ENCODE data around the gene OOSP3.
"Not testable (repeated sequence)": the region's sequence is repeated elsewhere in the genome, so short reads cannot be mapped to it uniquely, and the experiment has no call there.

DNA sequence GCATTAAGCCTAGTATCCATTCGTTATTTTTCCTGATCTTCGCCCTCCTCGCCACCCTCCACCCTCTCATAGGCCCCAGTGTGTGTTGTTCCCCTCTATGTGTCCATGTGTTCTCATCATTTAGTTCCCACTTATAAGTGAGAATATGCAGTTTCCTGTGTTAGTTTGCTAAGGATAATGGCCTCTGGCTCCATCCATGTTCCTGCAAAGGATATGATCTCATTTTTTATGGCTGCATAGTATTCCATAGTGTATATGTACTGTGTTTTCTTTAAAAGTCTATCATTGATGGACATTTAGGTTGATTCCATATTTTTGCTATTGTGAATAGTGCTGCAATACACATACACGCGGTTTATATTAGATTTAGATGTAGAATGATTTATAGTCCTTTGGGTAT, 27.2 kb upstream of the OOSP3 start:
- TF ChIP-seq, protein P1, sequence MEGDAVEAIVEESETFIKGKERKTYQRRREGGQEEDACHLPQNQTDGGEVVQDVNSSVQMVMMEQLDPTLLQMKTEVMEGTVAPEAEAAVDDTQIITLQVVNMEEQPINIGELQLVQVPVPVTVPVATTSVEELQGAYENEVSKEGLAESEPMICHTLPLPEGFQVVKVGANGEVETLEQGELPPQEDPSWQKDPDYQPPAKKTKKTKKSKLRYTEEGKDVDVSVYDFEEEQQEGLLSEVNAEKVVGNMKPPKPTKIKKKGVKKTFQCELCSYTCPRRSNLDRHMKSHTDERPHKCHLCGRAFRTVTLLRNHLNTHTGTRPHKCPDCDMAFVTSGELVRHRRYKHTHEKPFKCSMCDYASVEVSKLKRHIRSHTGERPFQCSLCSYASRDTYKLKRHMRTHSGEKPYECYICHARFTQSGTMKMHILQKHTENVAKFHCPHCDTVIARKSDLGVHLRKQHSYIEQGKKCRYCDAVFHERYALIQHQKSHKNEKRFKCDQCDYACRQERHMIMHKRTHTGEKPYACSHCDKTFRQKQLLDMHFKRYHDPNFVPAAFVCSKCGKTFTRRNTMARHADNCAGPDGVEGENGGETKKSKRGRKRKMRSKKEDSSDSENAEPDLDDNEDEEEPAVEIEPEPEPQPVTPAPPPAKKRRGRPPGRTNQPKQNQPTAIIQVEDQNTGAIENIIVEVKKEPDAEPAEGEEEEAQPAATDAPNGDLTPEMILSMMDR (conservative IDR thresholded peaks at IDR 0.05; ENCODE audit: low read depth, low read length): not testable (repeated sequence)
- TF ChIP-seq EZH2 (IDR thresholded peaks at IDR 0.05; ENCODE audit: borderline replicate concordance, low read depth, low read length, poor library complexity, severe bottlenecking): not testable (repeated sequence)

All from A673 (cell line).